A549 (cell line): Measurements from ENCODE around the gene GATB.

Experiments used
- BHLHE40 ChIP-seq: IDR thresholded peaks from 2 replicates; pipeline ENCODE4 v1.6.1; 2012; ENCODE audit warnings: low read depth, low read length, inconsistent platforms
- HOXA7 ChIP-seq: fragments of 250-450 bp; sonication (Bioruptor Pico); IDR thresholded peaks from 2 replicates; pipeline ENCODE4 v1.5.0; 2020; ENCODE audit warnings: mild to moderate bottlenecking, moderate library complexity
- HOXB5 ChIP-seq: fragments of 250-450 bp; sonication (Bioruptor Pico); IDR thresholded peaks from 2 replicates; pipeline ENCODE4 v1.5.0; 2020; ENCODE audit warnings: mild to moderate bottlenecking, moderate library complexity
- MAX ChIP-seq: IDR thresholded peaks from 2 replicates; pipeline ENCODE4 v1.6.1; 2012
- MAZ ChIP-seq: fragments of 150-350 bp; IDR thresholded peaks from 2 replicates; pipeline ENCODE4 v1.6.1; 2014; ENCODE audit warnings: antibody characterized with exemption, low read depth, low read length, borderline replicate concordance
- MYC ChIP-seq: IDR thresholded peaks from 2 replicates; pipeline ENCODE4 v1.6.1; 2012; ENCODE audit warnings: mild to moderate bottlenecking, inconsistent platforms, low read length, improper control_type of control experiment, borderline replicate concordance
- NFE2L2 ChIP-seq: fragments of 150-350 bp; conservative IDR thresholded peaks from 2 replicates; pipeline ENCODE4 v1.6.1; 2014; ENCODE audit warnings: low read length
- PBX3 ChIP-seq: IDR thresholded peaks from 2 replicates; pipeline ENCODE4 v1.6.1; 2012
- POLR2A ChIP-seq: IDR thresholded peaks from 2 replicates; pipeline ENCODE4 v1.6.1; 2012; ENCODE audit warnings: mild to moderate bottlenecking, low read length
- POLR2AphosphoS2 ChIP-seq: conservative IDR thresholded peaks from 2 replicates; pipeline ENCODE4 v1.6.1; 2012; ENCODE audit warnings: low read length, improper control_type of control experiment, inconsistent platforms
- SMC3 ChIP-seq: fragments of >200 bp; sonication (Bioruptor Twin); formaldehyde crosslinking; IDR thresholded peaks from 3 replicates; pipeline ENCODE4 v1.6.1; 2018; ENCODE audit warnings: inconsistent platforms
- ZSCAN20 ChIP-seq: fragments of 250-450 bp; sonication (Bioruptor Pico); IDR thresholded peaks from 2 replicates; pipeline ENCODE4 v1.8.0; 2022; ENCODE audit warnings: mild to moderate bottlenecking, moderate library complexity
- TF ChIP-seq, protein P1 (sequence below): fragments of >200 bp; sonication (Bioruptor Twin); formaldehyde crosslinking; IDR thresholded peaks from 3 replicates; pipeline ENCODE4 v1.5.1; 2016

- TF ChIP-seq SMC3 (no peak), ZSCAN20 (no peak), HOXA7 (no peak), MYC (no peak), POLR2AphosphoS2 (no peak), NFE2L2 (no peak), MAX (no peak), MAZ (no peak), BHLHE40 (no peak), POLR2A (no peak), PBX3 (no peak), HOXB5 (CRISPR knock-in tag) (no peak)
- TF ChIP-seq, protein P1, sequence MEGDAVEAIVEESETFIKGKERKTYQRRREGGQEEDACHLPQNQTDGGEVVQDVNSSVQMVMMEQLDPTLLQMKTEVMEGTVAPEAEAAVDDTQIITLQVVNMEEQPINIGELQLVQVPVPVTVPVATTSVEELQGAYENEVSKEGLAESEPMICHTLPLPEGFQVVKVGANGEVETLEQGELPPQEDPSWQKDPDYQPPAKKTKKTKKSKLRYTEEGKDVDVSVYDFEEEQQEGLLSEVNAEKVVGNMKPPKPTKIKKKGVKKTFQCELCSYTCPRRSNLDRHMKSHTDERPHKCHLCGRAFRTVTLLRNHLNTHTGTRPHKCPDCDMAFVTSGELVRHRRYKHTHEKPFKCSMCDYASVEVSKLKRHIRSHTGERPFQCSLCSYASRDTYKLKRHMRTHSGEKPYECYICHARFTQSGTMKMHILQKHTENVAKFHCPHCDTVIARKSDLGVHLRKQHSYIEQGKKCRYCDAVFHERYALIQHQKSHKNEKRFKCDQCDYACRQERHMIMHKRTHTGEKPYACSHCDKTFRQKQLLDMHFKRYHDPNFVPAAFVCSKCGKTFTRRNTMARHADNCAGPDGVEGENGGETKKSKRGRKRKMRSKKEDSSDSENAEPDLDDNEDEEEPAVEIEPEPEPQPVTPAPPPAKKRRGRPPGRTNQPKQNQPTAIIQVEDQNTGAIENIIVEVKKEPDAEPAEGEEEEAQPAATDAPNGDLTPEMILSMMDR: no peak
Observed at GRCh38 chr4:151745481-151746231, 15.2 kb downstream of the GATB start.
